ENCODE results near the gene NRG3.

NRG3 gene

DNA sequence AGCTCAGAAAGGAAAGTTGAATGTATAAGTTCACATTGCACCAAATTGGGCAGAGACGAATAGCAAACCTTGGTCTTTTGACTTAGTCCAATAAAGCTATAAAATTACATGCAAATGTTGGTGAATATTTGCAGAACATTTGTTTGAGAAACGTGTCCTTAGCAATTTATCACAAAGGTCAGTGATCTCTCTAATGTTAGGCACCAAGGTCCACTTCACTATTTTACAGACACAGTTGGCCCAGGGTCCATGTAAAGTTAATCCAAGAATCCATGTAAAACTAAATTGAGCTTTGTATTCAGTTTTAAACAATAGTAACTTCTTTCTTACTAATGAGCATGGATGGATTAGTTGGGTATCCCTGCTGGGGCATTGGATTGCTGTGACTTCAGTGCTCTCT, 617.7 kb downstream of the NRG3 start:
- no peak for DNase-seq (ENCODE audit: low read depth)

DNA sequence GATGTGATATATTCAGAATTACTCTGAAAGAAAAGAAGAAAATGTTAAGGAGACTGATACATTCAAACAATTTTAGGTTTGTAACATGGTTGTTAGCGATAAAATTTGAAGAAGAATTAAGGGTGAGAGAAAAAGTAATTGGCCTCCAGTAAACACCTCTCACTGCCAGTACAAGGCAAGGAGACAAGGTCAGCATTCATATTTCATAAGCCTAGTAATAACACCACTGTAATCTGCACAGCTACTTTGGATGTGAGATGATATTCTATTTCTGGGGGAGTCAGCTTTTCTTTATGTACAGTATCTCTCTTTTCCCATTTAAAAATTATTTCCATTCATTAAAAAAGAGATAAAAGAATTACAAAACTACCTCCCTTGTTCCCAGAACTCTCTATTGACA, 621.1 kb downstream of the NRG3 start:
- no peak for DNase-seq (ENCODE audit: low read depth)

DNA sequence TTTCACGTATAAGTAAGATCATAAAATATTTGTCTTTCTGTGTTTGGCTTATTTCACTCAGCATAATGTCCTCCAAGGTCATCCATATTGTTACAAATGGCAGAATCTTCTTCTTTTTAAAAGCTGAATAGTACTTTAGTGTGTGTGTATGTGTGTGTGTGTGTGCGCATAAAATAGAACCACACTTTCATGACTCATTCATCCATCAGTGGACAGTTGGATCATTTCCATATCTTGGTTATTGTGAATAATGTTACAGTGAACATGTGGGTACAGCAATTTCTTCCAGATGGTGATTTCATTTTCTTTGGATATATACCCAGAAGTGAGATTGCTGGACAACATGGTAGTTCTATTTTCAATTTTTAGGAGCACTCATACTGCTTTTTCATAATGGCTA, 622.4 kb downstream of the NRG3 start:
- no peak for DNase-seq (ENCODE audit: low read depth)

DNA sequence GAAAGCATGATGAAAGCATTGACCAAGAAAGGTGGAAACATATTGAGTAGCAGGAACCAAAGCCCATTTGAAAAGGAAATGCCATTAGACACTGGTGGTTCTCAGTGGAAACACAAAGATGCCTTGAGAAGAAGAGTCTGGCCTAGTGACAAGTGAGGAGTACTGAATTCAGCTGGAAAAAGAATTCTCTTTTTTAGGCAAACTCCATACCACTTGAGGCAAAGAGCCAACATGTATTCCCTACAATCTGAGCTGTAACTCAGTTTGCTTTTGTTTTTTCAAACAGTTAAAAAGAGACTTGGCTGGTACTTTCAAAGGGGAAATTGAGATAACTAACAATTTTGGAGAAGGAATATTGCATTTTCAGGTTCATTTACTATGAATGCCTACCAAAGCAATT, 624.0 kb downstream of the NRG3 start:
- DNase-seq (ENCODE audit: low read depth), result no peak

DNA sequence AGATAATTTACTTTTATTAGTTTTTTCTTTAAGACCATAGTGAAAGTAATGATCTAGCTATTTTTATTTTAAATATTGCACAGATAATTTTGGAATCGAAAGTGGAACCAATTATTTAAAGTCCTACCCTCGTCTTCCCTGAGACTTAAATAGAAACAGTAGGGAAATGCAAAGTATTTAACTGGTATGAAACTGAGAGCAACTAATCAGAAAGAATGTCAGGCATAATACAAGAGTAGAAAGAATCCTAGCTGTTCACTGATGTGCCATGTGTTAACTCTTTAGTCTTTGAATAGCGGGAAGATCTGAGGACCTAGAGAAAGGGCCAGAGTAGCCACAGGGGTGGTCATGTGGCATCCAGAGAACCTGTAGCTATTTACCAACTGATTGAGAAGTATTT, 630.0 kb downstream of the NRG3 start:
- DNase-seq (ENCODE audit: low read depth), result no peak

DNA sequence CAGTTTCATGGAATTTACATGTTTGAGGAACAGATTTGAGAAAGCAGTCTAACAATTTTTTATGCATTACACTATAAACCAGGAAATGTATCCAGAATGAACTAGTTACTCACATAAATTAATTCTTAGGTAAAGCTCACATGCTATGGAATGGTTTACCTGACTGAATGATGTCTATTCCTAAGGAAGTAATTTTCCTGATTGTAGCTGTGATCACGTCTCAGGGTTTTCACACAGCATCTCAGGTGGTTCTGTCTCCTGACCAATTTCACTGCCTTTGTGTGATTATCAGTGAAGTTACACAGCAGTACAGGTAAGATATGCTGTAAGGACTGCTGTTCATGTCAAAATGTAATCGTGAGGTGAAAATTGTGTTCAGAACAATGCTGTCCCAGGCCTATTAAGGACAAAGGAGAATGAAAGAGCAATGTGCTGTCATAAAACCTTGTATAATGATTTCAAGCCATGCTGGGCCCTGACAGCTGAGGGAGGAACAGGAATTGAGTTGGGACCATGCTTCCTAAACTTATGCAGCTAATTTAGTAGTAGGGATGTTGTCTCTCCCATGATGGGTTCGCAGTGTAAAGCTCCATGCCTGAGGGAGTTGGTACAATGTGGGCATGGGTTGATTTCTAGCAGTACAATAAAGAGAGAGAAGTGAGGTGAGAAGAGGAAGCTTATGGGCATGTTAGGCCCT, 631.8 kb downstream of the NRG3 start:
- DNase-seq (ENCODE audit: low read depth), result no peak

DNA sequence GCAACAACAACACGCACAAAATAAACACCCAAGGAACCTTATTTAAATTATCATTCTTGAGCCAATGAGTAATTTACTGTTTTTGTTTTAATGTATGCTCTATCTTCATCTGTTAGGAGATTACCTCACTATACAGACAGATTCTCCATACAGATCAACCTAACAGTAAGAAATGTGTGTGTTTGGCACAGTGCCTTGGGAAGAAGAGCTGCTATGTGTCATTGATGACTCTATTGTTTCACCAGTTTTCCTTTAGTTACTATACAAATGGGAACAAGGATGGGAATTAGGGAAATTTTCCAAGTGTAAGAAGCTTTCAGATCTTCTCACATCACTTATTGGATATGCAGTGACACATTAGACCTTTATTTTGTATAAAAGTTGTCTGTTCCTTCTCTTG, 640.3 kb downstream of the NRG3 start:
- DNase-seq (ENCODE audit: low read depth), result no peak

DNA sequence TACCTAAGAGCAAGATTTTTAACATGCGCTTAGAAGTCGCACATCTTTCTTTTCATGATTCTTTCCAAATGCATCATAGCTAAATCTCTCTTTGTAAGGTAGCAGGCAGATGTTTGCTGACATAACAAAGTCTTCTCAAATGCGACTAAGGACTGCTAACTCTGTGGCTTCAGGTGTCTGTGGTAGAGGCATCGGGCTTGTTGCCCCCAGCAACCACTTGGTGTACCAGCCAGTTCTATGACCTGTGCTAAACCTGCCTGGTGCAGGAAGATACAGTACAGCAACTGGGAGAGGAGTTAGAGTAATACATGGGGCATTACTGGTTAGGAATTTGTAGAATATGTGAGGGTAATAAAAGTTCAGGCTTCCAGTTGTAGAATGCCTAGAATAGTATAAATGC, 654.1 kb downstream of the NRG3 start:
- DNase-seq (ENCODE audit: low read depth), result no peak

DNA sequence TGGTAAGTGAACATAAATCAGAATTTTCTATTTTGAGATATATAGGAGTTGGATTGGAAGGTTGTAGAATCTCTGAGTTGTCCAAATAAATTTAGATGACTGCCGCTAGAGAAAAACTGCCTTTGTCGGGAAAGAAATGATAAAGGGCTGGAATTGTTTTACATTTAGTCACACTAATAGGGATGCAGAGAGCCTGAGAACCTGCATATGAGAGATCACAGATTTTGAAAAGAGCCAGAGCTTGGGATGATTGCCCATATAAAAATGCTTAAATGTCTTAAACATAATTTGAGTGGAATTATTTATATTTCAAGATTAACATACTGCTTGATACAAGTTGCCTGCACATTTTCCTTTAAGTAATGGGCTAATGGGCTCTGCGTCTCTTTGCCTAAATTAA, 660.5 kb downstream of the NRG3 start:
- DNase-seq (ENCODE audit: low read depth), result no peak

DNA sequence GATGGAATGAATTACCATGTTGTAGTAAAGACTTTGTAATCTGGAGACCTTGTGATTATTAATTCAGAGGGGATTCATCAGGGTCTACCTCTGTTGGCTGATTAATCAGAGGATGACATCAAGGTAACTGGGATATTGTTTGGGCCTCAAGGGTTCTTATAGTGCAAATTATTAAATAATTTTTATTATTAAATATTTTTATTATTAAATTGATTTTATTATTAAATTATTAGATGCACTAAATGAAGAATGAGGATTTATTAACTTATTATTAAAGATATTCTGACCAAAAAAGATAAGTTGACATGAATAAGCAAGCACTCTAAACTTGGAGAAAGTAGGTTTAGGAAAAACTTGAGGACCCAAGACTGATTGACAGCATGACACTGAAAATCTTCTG, 661.7 kb downstream of the NRG3 start:
- no peak for DNase-seq (ENCODE audit: low read depth)

DNA sequence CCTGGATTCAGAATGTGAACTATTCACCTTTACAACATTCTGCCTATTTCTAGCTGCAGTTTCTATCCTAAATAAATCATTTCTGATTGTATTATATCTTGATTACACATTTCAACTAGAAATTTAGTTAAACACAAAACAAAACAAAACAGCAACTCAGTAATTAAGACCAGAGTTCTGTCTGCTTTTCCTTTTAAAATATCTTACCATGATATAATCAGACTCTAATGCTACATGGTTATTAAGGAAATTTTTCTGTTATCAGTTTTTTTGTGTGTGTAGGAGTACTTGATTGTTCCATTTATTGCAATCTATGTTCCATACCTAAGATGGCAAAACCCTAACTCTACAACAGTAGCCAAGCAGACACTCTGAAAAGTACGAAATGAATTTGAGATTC, 663.3 kb downstream of the NRG3 start:
- no peak for DNase-seq (ENCODE audit: low read depth)

DNA sequence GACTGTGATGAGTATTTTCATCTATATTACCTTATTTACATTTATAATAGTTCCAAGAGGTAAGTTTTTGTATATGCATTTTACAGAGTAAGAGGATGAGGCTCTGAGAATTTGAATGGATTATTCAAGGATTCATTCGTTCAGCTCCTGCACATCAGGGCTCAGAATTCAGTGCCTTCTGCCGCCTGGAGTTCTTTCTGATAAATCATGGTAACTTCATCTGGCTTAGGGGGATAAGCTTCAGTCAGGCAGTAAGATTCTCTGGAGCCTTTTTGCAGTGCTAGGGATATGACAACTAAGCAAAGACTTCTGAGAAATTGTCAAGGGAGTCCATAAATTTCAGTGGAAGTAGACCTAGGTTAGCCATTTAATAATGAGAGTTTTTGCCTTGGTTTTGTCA, 668.6 kb downstream of the NRG3 start:
- no peak for DNase-seq (ENCODE audit: low read depth)

DNA sequence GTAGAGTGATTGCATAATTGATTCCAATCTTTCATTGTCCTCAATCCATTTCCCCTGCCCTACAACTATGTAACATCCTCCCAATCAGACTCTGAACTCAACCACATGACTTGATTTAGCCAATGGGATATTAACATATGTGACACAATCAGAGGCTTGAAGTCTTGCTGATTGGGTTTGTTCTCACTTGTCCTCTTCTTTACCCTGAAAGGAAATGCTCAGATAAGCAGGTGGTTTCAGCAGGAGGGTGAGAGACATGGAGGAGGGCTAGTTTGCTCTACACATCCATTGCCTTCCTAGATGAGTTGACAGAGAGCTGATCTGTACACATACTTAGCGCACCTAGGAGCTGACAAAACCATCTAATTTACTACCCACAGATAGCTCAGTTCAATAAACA, 669.4 kb downstream of the NRG3 start:
- DNase-seq (ENCODE audit: low read depth), result no peak

DNA sequence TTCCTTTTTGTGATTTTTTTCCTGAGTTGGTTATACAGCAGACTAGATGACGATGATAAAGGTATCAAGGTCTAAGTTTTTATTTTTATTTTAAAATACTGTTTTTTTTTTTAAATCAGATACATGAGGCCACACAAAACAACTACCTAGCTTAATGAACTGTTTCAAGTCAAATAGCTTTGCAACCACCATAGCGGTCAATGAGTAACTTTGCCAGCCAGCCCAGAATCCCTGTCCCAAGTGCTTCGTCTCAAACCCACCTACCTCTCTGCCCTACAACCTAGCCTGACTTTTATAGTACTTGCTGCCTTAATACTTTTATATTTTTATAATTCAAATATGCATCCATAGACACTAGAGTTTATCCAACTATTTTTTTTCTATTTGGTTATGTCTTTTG, 676.5 kb downstream of the NRG3 start:
- no peak for DNase-seq (ENCODE audit: low read depth)

DNA sequence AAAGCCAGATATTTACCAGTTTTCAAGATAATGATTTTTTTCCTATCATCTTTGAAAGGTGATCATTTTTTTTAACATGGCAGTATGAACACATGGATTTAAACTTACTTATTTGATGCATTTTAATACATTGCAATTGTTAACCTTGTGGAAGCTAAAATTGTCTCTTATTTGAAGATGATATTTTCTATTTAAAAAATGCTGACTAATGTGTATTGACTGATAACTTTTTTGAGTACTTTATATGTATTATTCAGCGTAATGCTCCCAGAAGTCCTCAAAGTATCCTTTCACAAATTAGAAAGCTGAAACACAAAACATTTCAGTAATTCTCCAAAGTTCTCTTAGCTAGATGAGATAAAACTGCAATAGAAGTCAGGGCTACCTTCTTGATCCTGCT, 677.3 kb downstream of the NRG3 start:
- no peak for DNase-seq (ENCODE audit: low read depth)

DNA sequence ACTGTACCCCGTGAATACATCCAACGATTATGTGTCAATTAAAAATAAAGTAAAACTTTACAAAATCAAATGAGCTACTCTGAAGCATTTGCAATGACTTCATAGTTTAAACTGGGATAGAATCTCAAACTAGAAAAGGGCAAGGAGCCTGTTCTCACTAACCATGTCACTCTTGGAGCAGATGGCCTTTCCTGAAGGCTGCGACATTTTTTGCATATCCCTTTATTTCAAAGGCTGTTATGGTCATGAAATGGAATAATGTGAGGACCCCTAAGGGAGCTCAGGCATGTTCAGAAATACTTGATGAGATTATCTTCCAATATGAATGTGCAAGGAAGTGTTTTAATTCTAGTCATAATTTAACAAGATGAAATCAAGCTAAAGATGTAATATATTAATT, 679.4 kb downstream of the NRG3 start:
- DNase-seq (ENCODE audit: low read depth), result no peak

DNA sequence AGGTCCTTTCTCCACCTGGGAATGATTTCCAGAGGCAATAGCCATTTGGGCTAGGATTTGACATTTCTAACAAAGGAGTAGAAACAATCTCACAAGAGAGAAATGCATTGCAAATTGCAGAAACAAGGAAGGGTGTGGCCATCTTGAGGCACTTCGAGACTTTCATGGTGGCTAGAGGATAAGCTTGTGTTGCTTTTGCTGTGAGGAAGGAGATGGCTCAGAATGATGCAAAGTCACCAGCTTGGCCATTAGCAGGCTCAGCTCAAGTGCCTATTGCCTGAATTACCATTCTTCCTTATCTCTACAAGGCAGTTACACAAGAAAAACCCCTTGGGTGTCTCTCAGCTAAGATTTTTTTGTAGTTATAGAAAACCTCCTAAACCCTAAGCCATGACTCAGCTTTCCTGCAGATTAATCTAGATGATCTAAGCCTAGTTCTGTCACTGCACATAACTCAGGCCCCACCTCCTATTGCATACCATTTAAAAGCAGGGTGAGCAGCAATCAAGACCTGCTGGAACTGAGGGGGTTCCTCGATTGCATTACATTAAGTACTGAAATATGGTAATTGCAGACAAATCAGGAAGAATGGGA, 683.1 kb downstream of the NRG3 start:
- no peak for DNase-seq (ENCODE audit: low read depth)

DNA sequence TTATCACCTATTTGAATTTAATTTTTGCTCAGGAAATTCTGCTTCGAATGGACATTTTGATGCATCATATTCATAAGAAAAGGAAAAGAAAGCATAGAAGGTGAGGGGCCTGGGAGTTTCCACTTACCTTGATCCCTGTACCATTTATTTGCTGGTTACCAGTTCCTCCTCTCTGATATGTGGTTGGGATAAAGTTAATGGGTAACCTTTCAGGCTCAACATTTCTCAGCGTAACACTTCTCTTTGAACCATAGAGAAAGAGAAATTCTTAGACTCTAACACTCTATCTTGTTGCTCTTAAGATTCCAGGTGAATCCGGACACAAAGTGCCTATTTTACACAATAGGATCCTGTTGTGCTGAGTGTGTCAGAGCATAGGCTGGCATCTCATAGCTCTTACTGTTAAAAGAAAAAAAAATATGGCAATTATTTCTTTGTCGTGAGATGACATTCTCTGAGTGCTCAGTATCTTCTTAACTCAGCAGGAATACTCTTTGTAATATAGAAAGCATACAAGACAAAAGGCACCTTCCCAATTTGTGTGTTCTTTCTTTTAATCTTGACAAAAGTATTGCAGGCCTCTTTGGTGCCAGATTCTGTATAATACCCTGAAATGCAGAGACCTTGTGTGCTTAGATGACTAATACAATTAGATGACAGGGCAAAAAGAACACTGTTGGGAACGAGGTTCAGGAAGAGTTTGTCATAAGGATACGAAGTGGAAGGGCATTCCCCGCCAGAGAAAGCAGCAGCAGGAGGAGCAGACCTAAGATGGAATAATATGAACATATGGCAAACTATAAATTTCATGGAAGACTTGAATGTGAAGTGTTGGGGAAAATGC, 689.6 kb downstream of the NRG3 start:
- no peak for DNase-seq (ENCODE audit: low read depth)

DNA sequence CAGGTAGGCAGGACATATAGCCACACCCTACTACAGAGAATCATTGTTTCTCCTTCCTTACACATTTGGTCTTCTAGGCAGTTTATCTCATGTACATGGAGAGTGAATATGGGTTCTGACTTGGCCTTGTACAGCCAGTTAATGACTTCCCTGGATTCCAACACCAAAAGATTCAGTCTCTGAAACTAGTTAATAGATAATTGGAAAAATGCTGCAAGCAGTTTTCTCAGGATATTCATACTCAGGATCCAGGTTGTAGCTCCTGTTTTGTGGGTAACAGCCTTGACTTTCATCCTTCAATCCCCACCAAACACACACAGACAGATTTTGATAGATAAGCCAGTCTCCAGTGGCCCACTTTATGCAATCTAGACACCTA, 690.2 kb downstream of the NRG3 start:
- no peak for DNase-seq (ENCODE audit: low read depth)

DNA sequence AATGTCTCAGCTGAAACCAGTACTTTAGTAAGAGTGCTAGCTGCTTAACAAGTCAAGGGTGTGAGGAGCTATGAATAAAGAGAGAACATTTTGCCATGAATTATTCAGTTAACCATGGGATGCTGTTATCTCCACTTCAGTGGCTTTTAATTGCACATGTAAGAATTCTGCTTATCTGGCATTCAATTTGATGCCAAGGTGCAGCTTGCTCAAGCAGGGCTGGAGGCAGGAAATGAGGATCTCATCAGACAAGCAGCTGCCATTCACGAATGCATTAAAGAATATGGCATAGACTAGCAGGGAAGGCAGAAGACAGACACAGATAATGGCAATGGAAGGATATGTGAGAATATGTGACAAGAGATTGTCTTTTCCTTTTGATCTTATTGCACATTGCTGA, 697.8 kb downstream of the NRG3 start:
- no peak for DNase-seq (ENCODE audit: low read depth)

DNA sequence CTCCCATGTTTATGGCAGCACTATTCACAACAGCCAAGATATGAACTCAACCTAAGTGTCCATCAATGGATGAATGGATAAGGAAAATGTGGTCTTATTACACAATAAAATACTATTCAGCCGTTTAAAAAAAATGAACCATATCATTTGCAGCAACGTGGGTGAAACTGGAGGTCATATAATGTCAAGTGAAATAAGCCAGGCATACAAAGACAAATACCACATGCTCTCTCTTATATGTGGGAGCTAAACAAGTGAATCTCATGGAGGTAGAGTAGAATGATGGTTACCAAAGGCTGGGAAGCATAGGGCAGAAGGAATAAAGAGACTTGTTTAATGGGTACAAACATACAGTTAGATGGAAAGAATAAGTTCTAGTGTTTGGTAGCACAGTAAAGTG, 699.1 kb downstream of the NRG3 start:
- DNase-seq (ENCODE audit: low read depth), result no peak

DNA sequence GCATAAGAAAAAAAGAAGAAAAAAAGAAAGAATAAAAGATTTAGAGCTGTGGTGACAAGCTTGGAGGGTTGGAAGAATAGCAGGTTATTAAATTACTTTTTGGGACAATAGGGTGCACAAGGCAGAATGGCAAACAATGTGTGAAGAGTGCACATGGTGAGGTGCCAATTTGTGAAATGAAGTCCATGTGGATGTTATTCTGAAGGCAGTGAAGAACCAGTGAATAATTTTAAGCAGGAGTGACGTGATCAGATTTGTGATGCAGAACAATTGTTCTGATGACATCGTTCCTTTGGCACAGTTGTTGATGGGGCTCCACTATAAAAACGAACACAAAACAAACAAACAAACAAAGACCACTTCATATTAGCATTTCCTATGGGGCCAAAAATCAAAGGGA, 700.3 kb downstream of the NRG3 start:
- no peak for DNase-seq (ENCODE audit: low read depth)

DNA sequence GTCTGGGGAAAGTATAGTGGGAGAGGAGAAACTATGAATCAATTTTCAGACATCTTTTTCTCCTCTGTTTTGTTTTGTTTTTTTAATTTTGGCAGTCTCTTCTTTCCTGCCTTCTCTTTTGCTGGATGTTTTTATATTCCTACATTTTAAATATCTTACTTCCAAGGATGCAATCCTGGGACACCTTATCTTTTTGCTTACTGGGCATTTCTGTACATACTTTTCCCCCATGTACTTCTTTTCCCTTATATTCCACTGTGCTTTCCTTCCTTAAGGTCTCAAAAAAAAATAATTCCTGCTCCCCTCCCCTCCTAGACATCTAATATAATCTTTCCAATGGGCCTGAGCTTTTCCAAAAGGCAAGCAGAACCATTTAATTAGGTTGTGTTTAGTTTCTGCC, 701.1 kb downstream of the NRG3 start:
- DNase-seq (ENCODE audit: low read depth), result no peak

DNA sequence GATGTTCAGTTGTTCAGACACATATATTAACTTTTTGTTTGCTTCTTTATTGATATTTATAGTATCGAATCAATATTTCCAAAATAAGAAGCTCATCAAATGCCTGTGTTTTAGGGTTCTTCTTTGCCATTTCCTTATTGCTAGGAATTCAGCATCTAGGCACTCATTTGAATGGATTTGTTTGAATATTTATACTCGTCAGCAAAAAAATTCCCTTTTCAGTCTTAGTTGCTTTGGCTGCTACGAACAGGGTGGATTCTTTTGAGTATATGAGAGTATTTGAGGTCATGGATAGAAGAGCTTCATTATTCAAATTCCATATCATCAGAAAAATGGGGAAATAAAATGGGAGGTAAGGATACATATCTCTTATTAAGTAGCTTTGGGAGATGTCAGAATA, 706.9 kb downstream of the NRG3 start:
- DNase-seq (ENCODE audit: low read depth), result no peak
